ENCODE measurements around the gene MUC5B. TPM values are rescaled to one million over a fixed set of nuclear protein-coding genes. Genes with fewer than 3 reads are reported as not detected.

The MUC5B gene
- total and polyA plus RNA-seq, 2 donors (not counting 3 experiments of a cell fraction or from before 2014, with no cell fraction given), result not detected

DNA sequence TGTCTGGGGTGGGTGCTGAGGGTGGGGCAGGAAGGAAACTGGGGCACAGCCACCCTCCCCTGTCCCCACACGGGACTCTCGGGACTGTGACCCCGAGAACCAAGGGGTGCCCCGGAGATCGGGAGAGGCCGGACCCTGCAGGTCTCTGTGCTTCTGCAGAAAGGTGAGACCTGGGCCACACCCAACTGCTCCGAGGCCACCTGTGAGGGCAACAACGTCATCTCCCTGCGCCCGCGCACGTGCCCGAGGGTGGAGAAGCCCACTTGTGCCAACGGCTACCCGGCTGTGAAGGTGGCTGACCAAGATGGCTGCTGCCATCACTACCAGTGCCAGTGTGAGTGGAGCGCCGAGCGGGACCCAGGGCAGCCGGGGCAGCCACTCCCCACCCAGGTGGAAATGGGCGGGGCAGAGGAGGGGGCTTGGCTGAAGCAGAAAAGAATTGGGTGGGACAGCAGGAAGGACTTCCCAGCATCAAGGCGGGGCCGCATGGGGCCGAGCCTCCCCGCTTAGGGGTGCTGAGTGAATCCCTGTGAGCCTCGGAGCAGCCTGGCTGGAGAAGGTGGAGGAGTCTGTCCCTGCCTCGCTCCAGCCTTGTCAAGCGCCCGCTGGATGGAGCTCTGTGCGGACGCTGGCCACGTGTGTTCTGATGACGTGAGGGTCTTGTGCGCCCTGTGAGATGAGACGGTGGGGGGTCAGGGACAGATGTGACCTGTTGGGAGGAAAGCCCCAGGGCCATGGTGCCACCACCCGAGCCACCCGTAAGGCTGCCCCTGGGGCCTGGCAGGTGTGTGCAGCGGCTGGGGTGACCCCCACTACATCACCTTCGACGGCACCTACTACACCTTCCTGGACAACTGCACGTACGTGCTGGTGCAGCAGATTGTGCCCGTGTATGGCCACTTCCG, 29.3 kb upstream of the MUC5B start:
- dilution Hi-C loops (cut with MboI; ENCODE audit: extremely low pct_ligation_motif_present, low sequenced_read_pairs), result no loop called here
- POLR2A ChIA-PET, result no interaction called here

More for the DNA sequence above, 29.3 kb upstream of the MUC5B start:
- Histone ChIP-seq H3K79me2 (ENCODE audit: control insufficient read depth, insufficient read depth, low read length) (no peaks in the 10 kb centered on the region), H3K9ac (replicated peaks; ENCODE audit: extremely low read depth, insufficient read depth, low read length) (no peak overlapping the region), H3K4me1 (ENCODE audit: control insufficient read depth, extremely low read depth, insufficient read depth, low read length) (no peaks in the 10 kb centered on the region), H3K36me3 (ENCODE audit: control insufficient read depth in 2 of 2, extremely low read depth in 1 of 2, insufficient read depth in 2 of 2, low read length in 2 of 2) (no peaks in the 10 kb centered on the region), H3K4me2 (ENCODE audit: insufficient read depth, low read length) (no peak overlapping the region), H3K4me3 (replicated peaks in 1 of 3; ENCODE audit: insufficient read depth in 1 of 3, low read depth in 1 of 3, low read length in 3 of 3) (no peak overlapping the region), H3K27ac (ENCODE audit: insufficient read depth, low read depth, low read length) (no peak overlapping the region), H2AFZ (ENCODE audit: low read depth, low read length) (no peak overlapping the region), H3K9me3 (replicated peaks; ENCODE audit: control insufficient read depth, insufficient read depth, low read length) (no peaks in the 10 kb centered on the region), H4K20me1 (replicated peaks; ENCODE audit: control insufficient read depth, extremely low read depth, insufficient read depth, low read length) (no peaks in the 10 kb centered on the region), H3K9me1 (replicated peaks; ENCODE audit: control insufficient read depth, extremely low read depth, insufficient read depth, low read length) (no peaks in the 10 kb centered on the region), H3K27me3 (ENCODE audit: control insufficient read depth in 2 of 2, insufficient read depth in 2 of 2, low read length in 2 of 2) (no peaks in the 10 kb centered on the region)
- BruUV-seq (replicated peaks), result no TSS peak
- CTCF ChIA-PET, result no interaction called here
- no peak for FAIRE-seq
- DNase-seq (ENCODE audit: low read depth, low spot score), result no peak
- intact Hi-C loops (cut with micrococcal nuclease), result no loop called here
- no peak for TF ChIP-seq MYC (IDR thresholded peaks at IDR 0.05; ENCODE audit: low read depth, low read length)
- TF ChIP-seq, protein P1, sequence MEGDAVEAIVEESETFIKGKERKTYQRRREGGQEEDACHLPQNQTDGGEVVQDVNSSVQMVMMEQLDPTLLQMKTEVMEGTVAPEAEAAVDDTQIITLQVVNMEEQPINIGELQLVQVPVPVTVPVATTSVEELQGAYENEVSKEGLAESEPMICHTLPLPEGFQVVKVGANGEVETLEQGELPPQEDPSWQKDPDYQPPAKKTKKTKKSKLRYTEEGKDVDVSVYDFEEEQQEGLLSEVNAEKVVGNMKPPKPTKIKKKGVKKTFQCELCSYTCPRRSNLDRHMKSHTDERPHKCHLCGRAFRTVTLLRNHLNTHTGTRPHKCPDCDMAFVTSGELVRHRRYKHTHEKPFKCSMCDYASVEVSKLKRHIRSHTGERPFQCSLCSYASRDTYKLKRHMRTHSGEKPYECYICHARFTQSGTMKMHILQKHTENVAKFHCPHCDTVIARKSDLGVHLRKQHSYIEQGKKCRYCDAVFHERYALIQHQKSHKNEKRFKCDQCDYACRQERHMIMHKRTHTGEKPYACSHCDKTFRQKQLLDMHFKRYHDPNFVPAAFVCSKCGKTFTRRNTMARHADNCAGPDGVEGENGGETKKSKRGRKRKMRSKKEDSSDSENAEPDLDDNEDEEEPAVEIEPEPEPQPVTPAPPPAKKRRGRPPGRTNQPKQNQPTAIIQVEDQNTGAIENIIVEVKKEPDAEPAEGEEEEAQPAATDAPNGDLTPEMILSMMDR (IDR thresholded peaks at IDR 0.05; ENCODE audit: extremely low read depth in 1 of 2, insufficient read depth in 1 of 2, low read depth in 1 of 2, low read length in 2 of 2), result no peak
- TF ChIP-seq POLR2AphosphoS5 (IDR thresholded peaks at IDR 0.05; ENCODE audit: insufficient read depth, low read depth, low read length), result no peak
- no peak for TF ChIP-seq FOS (IDR thresholded peaks at IDR 0.05; ENCODE audit: borderline replicate concordance, insufficient read depth, low read length)
- no peak for TF ChIP-seq JUN (IDR thresholded peaks at IDR 0.05; ENCODE audit: borderline replicate concordance, insufficient read depth, insufficient read length, low read depth)
- TF ChIP-seq POLR2A (IDR thresholded peaks at IDR 0.05; ENCODE audit: low read depth, low read length), result no peak
- TF ChIP-seq GATA2 (IDR thresholded peaks at IDR 0.05; ENCODE audit: insufficient read depth, insufficient read length, low read depth, low read length), result no peak
- no peak for TF ChIP-seq EZH2 (IDR thresholded peaks at IDR 0.05; ENCODE audit: borderline replicate concordance, low read depth, low read length, severe bottlenecking)
- TF ChIP-seq, protein P2, sequence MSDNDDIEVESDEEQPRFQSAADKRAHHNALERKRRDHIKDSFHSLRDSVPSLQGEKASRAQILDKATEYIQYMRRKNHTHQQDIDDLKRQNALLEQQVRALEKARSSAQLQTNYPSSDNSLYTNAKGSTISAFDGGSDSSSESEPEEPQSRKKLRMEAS (IDR thresholded peaks at IDR 0.05; ENCODE audit: insufficient read depth, insufficient read length), result no peak

Data from endothelial cell of umbilical vein (primary cell).